BE2C (cell line): ENCODE results near the gene CACNA1G.

Experiments
- DNase-seq: peaks from one replicate; pipeline ENCODE4 v3.0.0-alpha.2; 2020
- H3K27me3 ChIP-seq: fragments of 250-450 bp; sonication (Bioruptor Pico); 2 replicates; pipeline ENCODE4 v1.5.1; 2020; ENCODE audit warnings: mild to moderate bottlenecking
- H3K36me3 ChIP-seq: fragments of 250-450 bp; sonication (Bioruptor Pico); 2 replicates; pipeline ENCODE4 v1.5.1; 2020; ENCODE audit warnings: mild to moderate bottlenecking
- H3K4me1 ChIP-seq: fragments of 250-450 bp; sonication (Bioruptor Pico); 2 replicates; pipeline ENCODE4 v1.5.1; 2020
- H3K4me3 ChIP-seq: 2 replicates; pipeline ENCODE4 v1.5.1; 2011; ENCODE audit warnings: low read depth, low read length
- H3K9me3 ChIP-seq: fragments of 250-450 bp; sonication (Bioruptor Pico); 2 replicates; pipeline ENCODE4 v1.5.1; 2020
- TF ChIP-seq, protein P1 (sequence below): IDR thresholded peaks from 2 replicates; pipeline ENCODE4 v1.5.1; 2012; ENCODE audit warnings: mild to moderate bottlenecking, low read depth, low read length

Gene CACNA1G

DNA sequence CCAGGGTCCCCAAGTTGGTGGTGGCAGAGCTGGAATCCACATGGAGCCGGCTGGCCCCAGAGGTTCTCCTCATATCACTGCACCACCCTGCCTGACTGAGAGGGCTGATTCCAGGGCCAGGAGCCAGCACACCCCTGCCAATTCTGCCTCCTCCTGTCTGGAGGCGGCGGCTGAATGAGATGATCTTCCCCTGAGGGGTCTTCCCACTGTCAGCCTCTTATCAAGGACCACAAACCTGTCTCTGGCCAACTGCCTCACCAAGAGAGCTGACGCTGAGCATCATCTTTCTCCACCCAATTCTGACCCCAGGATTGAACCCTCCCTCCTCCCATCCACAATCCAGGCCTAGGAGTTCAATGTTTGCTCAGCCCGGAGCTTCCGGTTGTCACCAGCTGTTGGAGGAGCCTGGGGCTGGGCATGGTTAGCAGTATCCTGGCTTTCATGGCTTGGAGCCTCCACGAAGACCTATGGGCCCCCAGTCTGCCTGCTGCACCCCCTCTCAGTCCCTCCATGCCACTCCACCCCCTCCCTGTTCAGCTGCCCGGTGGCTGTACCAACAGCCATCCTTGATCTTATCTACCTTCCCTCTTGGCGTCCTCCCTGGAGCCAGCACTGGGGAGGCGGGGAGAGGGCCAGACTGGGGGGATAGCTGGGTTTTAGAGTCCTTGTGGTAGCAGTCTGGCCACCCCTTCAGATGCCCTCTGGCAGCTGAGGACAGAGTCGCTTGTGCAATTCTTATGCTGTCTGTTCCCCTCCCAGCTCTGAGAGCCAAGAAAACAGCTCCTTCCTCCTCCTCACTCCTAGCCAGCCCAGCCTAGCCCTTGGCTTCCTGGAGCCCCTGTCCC lies 99.7 kb downstream of the CACNA1G start:
- Histone ChIP-seq H3K9me3 (no peaks in the 10 kb centered on the region), H3K4me1 (peaks cover 33% of the 10 kb centered on the region), H3K36me3 (no peaks in the 10 kb centered on the region), H3K4me3 (no peak overlapping the region), H3K27me3 (no peaks in the 10 kb centered on the region)
- TF ChIP-seq, protein P1, sequence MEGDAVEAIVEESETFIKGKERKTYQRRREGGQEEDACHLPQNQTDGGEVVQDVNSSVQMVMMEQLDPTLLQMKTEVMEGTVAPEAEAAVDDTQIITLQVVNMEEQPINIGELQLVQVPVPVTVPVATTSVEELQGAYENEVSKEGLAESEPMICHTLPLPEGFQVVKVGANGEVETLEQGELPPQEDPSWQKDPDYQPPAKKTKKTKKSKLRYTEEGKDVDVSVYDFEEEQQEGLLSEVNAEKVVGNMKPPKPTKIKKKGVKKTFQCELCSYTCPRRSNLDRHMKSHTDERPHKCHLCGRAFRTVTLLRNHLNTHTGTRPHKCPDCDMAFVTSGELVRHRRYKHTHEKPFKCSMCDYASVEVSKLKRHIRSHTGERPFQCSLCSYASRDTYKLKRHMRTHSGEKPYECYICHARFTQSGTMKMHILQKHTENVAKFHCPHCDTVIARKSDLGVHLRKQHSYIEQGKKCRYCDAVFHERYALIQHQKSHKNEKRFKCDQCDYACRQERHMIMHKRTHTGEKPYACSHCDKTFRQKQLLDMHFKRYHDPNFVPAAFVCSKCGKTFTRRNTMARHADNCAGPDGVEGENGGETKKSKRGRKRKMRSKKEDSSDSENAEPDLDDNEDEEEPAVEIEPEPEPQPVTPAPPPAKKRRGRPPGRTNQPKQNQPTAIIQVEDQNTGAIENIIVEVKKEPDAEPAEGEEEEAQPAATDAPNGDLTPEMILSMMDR, result no peak
- DNase-seq, result peak; percentile 67

DNA sequence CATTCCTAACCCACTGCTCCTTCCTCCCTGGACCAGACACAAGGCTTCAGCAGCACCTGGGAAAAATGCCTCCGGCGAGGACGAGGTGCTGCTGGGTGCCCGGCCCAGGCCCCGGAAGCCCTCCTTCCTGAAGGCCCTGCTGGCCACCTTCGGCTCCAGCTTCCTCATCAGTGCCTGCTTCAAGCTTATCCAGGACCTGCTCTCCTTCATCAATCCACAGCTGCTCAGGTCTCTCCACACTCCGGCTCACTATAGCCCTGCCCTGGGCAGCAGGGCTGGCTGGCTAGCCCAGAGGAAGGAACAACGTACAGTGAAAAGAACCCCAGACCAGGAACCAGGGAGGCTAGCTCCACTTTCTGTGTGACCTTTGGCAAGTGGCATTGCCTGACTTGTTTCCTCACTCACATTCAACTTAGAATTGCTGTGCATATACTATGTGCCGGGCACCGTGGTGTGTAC lies 100.4 kb downstream of the CACNA1G start:
- Histone ChIP-seq H3K4me3 (no peak overlapping the region), H3K9me3 (no peaks in the 10 kb centered on the region), H3K27me3 (no peaks in the 10 kb centered on the region), H3K4me1 (peaks cover 33% of the 10 kb centered on the region), H3K36me3 (no peaks in the 10 kb centered on the region)
- no peak for DNase-seq
- TF ChIP-seq, protein P1, result no peak

DNA sequence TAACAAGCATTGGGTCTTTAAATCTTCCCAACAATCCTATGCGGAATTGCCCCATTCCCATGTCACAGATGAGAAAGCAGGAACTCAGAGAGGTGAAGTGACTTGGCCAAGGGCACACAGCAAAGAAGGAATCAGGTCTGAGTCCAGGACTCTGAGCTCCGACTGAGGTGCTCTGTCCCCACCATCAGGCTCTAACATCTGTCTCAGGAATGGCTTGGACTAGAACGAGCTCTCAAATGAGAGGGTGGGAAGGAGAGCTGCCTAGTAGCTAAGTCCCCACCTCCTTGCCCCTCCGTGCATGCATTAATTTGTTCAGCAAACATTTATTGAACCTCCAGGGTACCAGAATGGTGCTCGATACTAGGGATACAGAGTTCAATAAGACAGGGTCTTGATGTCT lies 100.8 kb downstream of the CACNA1G start:
- Histone ChIP-seq H3K27me3 (no peaks in the 10 kb centered on the region), H3K4me1 (peaks cover 33% of the 10 kb centered on the region), H3K4me3 (no peak overlapping the region), H3K36me3 (no peaks in the 10 kb centered on the region), H3K9me3 (no peaks in the 10 kb centered on the region)
- TF ChIP-seq, protein P1, result no peak
- DNase-seq, result no peak

DNA sequence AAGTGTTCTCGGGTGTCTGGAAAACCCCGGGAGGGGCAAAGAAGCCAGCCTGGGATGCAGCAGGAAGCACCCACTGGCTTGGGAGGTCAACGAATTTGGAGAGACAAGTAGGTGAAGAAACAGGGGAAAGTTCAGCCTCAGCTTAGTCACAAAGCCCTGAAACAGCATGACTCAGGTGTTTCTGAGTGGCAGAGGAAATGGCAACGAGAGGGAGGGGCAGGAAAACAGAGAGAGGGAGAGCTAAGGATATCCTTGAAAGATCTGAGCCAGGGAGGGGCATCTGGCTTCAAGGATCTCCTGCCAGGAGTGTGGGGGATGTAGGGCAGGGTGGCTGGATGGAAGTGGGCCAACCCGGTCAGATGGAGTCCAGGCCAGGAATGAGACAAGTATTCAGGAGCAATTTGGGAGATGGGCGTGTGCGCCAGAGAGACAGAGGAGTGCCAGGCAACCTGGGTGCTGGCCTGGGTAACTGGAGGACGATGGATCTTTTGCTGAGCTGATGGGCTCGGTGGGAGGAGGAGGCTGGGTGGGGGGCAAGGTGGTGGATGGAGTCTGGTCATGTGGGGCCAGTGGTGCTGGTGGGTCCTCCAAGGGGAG lies 101.4 kb downstream of the CACNA1G start:
- Histone ChIP-seq H3K4me3 (no peak overlapping the region), H3K4me1 (peaks cover 33% of the 10 kb centered on the region), H3K9me3 (no peaks in the 10 kb centered on the region), H3K36me3 (no peaks in the 10 kb centered on the region), H3K27me3 (no peaks in the 10 kb centered on the region)
- TF ChIP-seq, protein P1, result no peak
- peak; percentile 64 for DNase-seq

DNA sequence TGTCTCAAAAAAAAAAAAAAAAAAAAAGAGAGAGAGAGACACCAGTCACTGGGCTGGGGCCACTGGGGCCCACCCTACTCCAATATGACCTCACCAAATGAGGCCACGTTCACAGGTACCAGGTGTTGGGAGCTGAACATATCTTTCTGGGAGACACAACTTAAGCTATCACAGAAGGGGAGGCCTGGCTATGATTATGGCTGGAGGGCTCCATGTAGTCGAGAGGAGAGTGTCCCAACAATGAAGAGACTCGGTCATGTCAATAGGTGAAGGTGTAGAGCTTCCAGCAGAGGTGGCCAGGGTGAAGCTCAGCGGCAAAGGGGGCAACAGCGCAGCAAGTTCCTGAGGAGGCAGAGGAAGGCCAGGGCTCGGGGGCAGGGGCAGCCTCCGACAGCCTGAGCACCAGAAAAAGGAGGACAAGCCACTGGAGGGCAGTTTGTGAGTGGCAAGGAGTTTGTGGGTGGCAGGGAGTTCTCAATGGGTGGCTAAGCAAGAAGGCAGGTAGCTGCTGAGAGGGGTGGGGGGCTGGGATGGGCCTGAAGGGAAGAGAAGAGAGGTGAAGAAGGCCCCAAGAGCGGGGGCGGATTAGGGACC lies 102.2 kb downstream of the CACNA1G start:
- TF ChIP-seq, protein P1, result no peak
- DNase-seq, result no peak
- peaks cover 33% of the 10 kb centered on the region for H3K4me1 ChIP-seq
- H3K36me3 ChIP-seq, result no peaks in the 10 kb centered on the region
- H3K4me3 ChIP-seq, result no peak overlapping the region
- no peaks in the 10 kb centered on the region for H3K27me3 ChIP-seq
- H3K9me3 ChIP-seq, result no peaks in the 10 kb centered on the region

DNA sequence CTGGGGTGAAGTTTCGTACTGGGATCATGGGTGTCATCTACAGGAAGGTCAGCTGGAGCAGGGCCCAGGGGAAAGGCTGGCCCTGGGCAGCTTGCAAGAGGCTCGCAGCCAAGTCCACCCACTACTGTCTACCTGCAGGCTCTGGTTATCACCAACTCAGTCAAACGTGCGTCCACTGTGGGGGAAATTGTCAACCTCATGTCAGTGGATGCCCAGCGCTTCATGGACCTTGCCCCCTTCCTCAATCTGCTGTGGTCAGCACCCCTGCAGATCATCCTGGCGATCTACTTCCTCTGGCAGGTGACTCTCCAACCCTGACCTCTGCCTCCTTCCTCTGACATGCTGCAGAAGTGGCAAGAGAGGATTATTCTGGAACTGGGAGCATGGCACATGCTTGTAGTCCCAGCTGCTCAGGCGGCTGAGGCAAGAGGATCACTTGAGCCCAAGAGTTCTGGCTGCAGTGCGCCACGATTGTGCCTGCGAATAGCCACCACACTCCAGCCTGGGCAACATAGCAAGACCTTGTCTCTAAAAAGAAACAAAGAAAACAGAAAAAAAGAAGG lies 103.4 kb downstream of the CACNA1G start:
- peaks cover 28% of the 10 kb centered on the region for H3K4me1 ChIP-seq
- no peak overlapping the region for H3K4me3 ChIP-seq
- H3K27me3 ChIP-seq, result no peaks in the 10 kb centered on the region
- TF ChIP-seq, protein P1, result no peak
- no peaks in the 10 kb centered on the region for H3K9me3 ChIP-seq
- DNase-seq, result no peak
- no peaks in the 10 kb centered on the region for H3K36me3 ChIP-seq
